GM12878 (cell line): ENCODE data around the gene STPG4.

Source experiments
- CTCF ChIP-seq, 3 experiments: IDR thresholded peaks in 2 of 3; conservative IDR thresholded peaks in 1 of 3; 2 replicates each; pipeline ENCODE4 v1.5.1; 2011; ENCODE audit warnings: low read depth in 3 of 3, low read length in 3 of 3, mild to moderate bottlenecking in 3 of 3, control low read depth in 2 of 3, moderate library complexity in 2 of 3, inconsistent platforms in 1 of 3, mixed read lengths in 1 of 3; ENCODE audit not compliant: control insufficient read depth in 2 of 3, insufficient read depth in 1 of 3; ENCODE audit errors: extremely low read depth in 1 of 3
- HSF1 ChIP-seq: fragments of 150-350 bp; IDR thresholded peaks from 2 replicates; pipeline ENCODE4 v1.6.1; 2014; ENCODE audit warnings: mild to moderate bottlenecking, low read depth, low read length
- KDM1A ChIP-seq: fragments of 200-600 bp; sonication (generic); IDR thresholded peaks from 2 replicates; pipeline ENCODE4 v1.6.1; 2016; ENCODE audit warnings: borderline replicate concordance
- NFXL1 ChIP-seq: fragments of 450-650 bp; IDR thresholded peaks from 2 replicates; pipeline ENCODE4 v1.6.1; 2017; ENCODE audit warnings: antibody characterized with exemption, mild to moderate bottlenecking, borderline replicate concordance
- REST ChIP-seq: IDR thresholded peaks from 2 replicates; pipeline ENCODE4 v1.6.1; 2012; ENCODE audit warnings: mild to moderate bottlenecking, low read depth, low read length
- SIX5 ChIP-seq: IDR thresholded peaks from 2 replicates; pipeline ENCODE4 v1.6.1; 2011; ENCODE audit warnings: mild to moderate bottlenecking, low read depth, low read length, moderate library complexity; ENCODE audit not compliant: severe bottlenecking
- ZNF384 ChIP-seq: IDR thresholded peaks from 2 replicates; pipeline ENCODE4 v1.6.1; 2012; ENCODE audit warnings: low read depth, mild to moderate bottlenecking, low read length, improper control_type of control experiment, borderline replicate concordance
- TF ChIP-seq, protein P1 (sequence below): IDR thresholded peaks from 2 replicates; pipeline ENCODE4 v1.6.1; 2011; ENCODE audit warnings: low read depth, low read length, improper control_type of control experiment, borderline replicate concordance

GRCh38 chr2:47196046-47196445, 40.9 kb upstream of the STPG4 start:
- TF ChIP-seq, protein P1, sequence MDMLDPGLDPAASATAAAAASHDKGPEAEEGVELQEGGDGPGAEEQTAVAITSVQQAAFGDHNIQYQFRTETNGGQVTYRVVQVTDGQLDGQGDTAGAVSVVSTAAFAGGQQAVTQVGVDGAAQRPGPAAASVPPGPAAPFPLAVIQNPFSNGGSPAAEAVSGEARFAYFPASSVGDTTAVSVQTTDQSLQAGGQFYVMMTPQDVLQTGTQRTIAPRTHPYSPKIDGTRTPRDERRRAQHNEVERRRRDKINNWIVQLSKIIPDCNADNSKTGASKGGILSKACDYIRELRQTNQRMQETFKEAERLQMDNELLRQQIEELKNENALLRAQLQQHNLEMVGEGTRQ, result no peak
- TF ChIP-seq SIX5 (no peak), KDM1A (no peak), REST (no peak), NFXL1 (no peak), CTCF (IDR thresholded peaks at IDR 0.05 in 2 of 3, conservative IDR thresholded peaks at IDR 0.05 in 1 of 3; ENCODE audit: control insufficient read depth in 2 of 3, extremely low read depth in 1 of 3, insufficient read depth in 1 of 3, low read depth in 3 of 3, low read length in 3 of 3) (no peak), HSF1 (no peak), ZNF384 (no peak)
